Hippocampal formation (tissue), 2 donors: Measurements from ENCODE around the gene UNC80.
"Not testable (repeated sequence)": the region's sequence is repeated elsewhere in the genome, so short reads cannot be mapped to it uniquely, and the experiment has no call there.

Source experiments
- DNase-seq, 2 donors: peaks; one replicate each; lab custom pipeline; 2025; lab: John Stamatoyannopoulos, UW

Gene UNC80, protein sequence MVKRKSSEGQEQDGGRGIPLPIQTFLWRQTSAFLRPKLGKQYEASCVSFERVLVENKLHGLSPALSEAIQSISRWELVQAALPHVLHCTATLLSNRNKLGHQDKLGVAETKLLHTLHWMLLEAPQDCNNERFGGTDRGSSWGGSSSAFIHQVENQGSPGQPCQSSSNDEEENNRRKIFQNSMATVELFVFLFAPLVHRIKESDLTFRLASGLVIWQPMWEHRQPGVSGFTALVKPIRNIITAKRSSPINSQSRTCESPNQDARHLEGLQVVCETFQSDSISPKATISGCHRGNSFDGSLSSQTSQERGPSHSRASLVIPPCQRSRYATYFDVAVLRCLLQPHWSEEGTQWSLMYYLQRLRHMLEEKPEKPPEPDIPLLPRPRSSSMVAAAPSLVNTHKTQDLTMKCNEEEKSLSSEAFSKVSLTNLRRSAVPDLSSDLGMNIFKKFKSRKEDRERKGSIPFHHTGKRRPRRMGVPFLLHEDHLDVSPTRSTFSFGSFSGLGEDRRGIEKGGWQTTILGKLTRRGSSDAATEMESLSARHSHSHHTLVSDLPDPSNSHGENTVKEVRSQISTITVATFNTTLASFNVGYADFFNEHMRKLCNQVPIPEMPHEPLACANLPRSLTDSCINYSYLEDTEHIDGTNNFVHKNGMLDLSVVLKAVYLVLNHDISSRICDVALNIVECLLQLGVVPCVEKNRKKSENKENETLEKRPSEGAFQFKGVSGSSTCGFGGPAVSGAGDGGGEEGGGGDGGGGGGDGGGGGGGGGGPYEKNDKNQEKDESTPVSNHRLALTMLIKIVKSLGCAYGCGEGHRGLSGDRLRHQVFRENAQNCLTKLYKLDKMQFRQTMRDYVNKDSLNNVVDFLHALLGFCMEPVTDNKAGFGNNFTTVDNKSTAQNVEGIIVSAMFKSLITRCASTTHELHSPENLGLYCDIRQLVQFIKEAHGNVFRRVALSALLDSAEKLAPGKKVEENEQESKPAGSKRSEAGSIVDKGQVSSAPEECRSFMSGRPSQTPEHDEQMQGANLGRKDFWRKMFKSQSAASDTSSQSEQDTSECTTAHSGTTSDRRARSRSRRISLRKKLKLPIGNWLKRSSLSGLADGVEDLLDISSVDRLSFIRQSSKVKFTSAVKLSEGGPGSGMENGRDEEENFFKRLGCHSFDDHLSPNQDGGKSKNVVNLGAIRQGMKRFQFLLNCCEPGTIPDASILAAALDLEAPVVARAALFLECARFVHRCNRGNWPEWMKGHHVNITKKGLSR (N-terminal part only)

DNA sequence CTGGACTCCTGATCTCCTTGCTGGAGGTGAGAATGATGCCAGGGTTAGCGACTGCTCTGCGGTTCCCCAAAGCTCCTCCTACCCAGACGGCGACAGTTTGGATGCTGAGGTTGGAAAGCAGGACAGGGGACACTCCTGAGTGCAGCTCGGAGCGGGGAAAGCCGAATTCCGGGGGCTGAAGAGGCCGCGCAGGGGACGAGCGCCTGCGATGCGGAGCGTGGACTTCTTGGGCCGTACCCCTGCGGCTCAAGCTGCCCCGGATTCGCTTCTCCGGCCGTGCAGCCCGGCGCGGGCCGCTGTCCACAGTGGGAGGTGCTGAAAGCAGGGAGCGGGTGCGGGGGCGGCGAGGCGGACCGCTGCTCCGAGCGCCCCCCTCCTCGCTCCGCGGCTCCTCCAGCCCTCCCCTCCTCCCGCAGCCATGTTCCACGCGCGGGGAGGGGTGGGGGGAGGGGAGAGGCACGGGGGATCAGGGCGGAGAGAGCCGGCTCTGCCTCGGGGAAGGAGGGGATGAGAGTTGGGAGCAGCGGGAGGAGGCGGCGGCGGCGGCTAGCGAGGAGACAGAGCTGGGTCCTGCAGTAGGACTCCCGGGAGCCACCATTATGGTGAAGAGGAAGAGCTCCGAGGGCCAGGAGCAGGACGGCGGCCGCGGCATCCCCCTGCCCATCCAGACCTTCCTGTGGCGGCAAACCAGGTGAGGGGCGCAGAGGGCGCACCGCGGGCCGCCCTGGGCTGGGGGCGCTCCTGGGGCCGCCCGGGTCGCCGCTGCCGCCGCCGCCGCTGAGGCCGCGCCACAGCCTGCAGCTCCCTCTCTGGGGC lies at the start of gene UNC80:
TSS of gene UNC80 (plus strand) at position 359 of the 816 bp plus-strand sequence. CDS start at position 600, 241 bp downstream.
- DNase-seq, result peak; percentile 17 to 54

DNA sequence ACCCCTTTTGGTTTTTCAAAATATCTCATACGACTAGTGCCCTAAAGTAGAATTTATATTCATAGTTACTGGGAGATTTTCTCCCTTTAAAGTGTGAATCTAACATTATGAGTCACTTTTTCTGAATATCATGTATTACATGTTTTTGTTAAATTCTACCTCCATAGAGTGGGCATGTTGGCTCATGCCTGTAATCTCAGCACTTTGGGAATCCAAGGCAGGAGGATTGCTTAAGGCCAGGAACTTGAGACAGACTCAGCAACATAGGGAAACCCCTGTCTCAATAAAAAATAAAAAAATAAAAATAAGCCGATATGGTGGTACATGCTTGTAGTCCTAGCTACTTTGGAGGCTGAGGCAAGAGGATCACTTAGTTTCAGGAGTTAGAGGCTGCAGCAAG lies 45.3 kb upstream of the UNC80 start:
- no peak for DNase-seq

DNA sequence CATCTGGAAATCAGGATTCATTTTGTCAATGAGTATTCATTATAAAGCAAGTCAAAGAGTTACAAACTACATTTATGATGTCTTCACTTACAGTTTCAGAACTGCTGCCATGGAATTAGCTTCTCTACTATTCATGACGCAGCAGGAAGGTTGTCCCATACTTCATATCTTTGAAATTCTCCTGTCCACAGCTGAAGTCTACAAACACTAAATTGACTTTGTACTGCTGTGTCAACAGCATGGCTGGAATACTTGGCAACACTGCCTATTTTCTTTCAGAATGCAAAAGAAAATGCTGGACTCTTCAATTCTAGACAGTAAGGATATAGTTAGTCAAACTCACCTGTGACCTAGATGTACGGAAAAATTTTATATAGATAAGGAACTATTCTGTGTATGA lies 44.6 kb upstream of the UNC80 start:
- no peak for DNase-seq

DNA sequence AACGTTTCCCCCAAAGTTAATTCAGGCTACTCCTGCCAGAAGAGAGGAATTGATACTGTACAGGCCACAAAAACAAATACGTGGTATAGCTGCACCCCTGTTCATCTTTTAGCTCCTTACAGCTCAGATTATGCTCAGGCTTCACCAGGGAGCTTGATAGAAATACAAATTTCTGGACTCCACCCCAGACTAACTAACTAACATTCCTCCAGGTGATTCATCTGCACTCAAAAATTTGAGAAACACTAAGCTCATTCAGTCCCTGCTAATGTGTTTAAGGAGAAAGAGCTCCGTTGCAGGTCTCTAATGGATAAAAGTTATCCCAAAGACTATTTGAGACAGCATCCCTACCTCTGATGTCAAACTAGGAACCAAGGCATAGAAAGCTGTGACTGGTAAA lies 36.8 kb upstream of the UNC80 start:
- no peak for DNase-seq

DNA sequence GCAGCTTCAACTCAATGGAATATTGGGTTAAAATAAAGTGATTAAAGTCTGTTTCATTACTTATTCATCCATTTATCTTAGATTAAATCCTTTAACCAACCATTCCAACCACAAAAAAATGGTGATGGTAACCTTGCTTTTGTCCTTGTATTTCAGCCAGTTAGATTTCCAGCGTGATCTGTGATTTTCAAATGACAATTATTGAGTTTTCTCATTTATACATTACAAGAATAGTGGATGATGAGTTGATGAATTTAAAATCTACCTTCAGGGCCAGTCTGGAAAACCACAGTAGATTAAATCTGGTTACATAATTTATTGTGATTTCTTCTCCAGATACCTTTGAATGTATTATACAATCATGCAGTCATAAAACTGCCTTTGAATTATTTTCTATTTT lies 29.7 kb upstream of the UNC80 start:
- no peak for DNase-seq

DNA sequence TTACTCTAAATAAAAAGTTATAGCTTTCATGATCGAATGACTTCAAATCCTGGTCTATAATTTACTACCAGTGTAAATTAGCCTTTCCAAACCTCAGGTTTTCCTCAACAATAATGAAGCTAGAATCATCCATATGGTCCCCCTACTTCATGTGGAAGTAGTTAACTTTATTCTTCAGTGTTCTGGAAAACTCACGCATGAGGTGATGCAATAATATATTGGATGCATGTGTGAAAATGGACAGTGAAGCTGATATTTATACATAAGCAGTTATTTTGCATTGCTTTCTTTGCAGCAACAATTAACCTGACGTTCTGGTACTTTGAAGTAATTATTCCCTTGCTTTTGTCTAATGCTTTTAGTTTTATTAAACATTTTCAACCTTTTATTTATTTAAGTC lies 18.6 kb upstream of the UNC80 start:
- DNase-seq, result no peak

DNA sequence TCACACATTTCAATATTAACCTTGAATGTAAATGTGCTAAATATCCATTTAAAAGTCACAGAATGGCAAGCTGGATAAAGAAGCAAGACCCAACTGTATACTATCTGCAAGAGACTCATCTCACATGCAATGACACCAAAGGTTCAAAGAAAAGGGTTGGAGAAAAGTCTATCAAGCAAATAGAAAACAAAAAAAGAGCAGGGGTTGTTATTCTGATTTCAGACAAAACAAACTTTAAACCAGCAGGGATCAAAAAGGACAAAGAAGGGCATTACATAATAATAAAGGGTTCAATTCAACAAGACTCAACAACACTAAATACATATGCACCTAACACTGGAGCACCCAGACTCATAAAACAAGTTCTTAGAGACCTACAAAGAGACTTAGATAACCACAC lies 14.5 kb upstream of the UNC80 start:
- no peak for DNase-seq

DNA sequence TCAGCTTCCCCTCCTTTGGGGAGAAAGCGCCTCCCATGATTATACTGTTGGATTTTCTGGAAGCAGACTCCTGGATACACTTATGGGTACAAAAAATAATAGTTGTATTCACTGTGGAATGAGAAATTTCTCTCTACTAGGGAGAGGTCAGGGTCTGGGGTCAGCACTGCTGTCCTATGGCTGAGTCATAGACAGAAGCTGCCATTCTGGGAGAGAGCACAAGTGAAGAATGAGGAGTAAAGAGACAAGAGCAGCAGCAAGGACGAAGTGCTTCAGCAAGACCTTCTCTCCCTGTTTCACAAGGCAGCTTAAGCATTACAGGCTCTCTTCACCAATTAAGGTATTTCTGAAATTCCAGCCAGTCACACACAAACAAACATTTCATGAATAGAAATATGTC lies 10.1 kb upstream of the UNC80 start:
- DNase-seq, result no peak

DNA sequence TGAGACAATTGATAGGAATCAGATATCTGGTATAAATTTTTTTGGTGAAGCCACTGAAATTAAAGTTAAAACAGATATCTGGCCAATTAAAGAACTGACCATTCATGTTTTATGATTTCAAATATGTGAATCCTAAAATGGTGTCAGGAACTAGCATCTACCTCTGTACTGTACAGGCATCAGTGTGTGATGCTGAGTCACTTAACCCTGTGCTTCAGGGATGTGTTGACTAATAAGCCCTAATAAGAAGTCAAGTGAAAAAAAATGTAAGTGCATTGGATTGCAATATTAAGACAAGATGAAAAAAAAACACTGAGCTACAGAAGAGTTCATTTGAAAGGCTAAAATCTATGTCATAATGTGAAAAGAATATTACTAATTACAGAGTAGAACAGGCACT lies 9.1 kb upstream of the UNC80 start:
- DNase-seq, result no peak

DNA sequence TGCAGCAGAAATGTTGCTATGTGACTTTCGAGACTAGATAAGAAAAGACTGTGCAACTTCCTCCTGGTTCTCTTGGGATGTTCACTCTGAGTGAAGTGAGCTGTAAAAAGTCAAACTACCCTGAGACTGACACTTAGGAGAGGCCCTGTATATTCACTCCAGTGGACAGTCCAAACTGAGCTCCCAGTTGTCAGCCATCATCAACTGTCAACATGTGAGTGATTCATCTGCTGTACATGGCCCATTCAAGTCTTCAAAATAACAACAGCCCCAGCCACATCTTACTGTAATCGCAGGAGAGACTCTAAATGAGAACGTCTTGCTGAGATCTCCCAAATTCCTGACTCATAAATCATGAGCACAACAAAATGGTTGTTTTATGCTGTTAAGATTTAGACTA lies 8.5 kb upstream of the UNC80 start:
- DNase-seq, result no peak

DNA sequence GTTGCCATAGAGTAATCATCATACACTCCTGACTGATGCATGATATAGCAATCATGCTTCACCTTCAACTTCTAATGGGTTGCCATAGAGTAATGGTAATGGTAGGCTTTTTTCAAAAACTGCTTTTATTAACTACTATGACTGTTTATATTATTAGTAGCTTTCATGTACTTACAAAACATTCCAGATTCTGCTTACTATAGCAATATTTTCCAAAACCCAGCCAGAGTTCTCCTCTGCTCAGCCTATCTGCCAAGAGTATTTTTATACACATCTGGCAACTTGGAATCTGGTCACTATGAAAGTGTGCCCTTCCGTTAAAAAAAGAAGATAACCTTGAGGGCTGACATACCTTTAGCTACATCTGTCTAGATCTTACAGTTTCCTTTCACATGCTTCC lies 5.0 kb upstream of the UNC80 start:
- no peak for DNase-seq

DNA sequence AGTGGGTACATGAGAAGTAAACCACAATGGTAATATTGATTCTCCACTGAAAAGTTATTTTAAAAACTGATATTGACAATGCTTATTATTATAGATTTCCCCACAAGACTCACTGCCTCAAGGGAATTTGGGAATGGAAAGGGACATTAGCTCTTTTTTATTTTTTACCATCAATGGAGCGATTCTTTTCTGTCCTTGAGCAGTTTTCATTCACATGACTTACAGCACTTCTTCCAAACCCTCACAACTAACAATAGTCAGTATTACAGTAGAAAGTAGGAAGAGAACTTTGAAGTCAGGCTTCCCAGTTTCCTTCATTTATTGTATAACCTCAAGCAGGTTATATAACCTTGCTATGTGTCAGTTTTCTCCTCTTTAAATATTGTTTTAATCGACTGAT lies 4.3 kb upstream of the UNC80 start:
- no peak for DNase-seq

DNA sequence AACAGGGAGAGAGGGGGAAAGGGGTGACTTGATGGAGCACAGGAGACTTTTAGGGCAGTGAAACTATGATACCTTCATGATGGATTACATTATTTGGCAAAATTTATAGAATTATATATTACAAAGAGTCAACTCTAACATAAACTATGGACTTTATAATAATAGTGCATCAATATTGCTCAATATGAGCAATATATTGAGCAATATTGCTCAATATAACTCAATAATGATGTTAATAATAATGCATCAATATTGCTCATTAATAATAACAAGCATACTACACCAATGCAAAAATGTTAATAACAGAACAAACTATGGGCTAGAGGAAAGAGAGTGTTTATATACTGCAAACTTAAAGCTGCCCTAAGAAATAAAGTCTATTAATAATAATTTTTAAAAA lies 3.1 kb upstream of the UNC80 start:
- no peak for DNase-seq

DNA sequence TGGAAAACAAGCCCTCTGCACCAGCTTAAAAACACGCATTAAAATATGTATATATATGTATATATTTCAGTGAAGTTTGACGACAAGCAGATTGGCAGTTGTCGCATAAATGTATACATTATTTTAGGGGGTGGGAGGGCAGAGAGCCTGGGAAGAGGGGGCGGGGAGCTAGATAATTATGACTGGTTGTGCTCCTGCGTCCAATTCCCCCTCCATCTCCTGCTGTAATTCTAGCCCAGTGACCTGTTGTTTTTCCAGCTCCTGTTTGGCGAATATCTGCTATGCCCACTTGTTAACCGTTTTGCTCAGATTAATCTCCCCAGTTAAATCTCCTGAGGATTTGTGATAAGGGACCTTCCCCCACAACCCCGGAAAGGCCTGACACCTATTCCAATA lies 656 bp downstream of the UNC80 start:
- DNase-seq, result no peak

DNA sequence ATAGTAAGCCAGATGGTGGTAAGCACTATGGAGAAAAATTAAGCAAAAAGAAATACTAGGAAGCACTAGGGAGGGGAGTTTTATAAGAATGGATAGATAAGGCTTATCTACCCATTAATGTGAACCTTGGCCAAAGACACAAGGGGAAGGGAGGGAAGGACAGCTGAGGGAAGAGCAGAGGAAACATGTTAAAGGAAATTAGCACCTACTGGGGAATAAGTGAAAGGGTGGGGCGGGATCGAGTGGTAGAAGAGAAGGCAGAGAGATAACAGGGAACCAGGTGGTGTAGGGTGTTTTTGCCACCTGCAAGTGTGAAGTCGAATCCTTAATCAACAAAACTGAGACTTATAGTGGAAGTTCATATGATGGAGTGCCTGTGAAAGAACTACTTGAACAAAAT lies 1.7 kb downstream of the UNC80 start:
- DNase-seq, result no peak

DNA sequence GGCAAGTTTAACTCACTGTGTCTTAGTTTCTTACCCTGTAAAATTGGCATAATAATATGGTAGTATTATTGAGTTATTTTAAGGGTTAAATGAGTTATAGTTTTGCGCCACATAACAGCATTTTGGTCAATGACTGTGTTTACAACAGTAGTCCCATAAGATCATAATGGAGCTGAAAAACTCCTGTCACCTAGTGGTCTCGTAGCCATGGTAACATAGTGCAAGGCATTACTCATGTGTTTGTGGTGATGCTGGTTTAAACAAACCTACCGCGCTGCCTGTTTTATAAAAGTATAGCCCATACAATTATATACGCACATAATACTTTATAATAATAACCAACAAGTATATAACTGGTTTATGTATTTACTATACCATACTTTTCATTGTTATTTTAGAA lies 15.8 kb downstream of the UNC80 start:
- no peak for DNase-seq

DNA sequence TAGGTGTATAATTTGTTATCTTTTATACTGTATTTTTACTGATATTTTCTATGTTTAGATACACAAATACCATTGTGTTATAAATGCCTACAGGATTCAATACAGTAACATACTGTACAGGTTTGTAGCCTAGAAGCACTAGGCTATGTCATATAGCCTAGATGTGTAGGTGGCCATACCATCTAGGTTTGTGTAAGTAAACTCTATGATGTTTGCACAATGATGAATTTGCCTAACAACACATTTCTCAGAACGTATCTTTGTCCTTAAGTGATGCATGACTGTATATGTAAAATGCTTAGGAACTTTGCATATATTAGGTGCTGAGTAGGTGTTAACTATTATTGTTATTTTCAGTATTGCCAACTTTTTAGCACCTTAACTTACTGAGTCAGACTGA lies 17.3 kb downstream of the UNC80 start:
- DNase-seq, result no peak

DNA sequence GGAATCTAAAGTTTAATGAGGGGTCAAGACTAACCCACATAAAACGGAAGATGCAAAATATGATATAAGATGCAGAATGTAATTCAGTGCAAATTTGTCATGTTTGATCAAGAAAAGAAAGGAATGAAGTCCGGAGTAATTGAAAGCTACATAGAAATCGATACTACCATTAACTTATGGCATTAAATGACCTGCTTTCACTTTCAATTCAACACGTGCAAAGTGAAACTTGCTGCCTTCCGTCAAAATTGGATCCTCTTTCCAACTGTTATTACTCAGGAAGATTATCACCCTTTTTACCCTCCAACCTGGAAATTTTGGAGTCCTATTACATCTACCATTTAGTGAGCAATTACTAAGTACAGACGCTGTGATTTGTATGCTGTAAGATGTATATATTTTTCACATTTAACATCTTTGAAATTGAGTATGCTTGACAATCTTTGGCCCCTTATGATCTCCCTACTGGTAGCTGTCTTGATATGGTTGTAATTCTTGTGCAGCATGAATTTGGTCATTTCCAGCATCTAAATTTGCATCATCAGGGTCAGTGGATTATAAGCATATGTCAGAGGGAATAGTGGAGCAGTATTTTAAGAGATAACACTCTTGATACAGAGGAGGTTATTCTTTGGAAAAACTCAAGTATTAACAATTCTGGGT lies 18.6 kb downstream of the UNC80 start:
- DNase-seq, result no peak

DNA sequence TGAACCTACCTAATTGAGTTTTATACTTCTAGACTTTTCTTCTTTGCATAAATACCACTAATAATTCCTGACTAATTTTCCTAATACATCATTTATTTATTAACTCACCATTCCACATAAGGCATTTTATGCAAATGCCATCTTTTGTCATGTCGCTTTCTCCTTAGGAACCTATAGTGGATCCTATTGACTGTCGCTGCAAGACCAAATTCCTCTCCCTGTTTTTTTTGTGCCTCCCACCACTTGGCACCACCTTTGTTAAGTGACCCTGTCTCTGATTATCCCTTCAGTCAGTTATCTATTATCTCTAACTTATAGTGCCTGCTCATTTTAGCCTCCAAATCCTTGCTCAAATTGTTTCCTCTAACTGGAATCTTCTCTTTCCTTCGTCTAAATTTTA lies 19.5 kb downstream of the UNC80 start:
- no peak for DNase-seq

DNA sequence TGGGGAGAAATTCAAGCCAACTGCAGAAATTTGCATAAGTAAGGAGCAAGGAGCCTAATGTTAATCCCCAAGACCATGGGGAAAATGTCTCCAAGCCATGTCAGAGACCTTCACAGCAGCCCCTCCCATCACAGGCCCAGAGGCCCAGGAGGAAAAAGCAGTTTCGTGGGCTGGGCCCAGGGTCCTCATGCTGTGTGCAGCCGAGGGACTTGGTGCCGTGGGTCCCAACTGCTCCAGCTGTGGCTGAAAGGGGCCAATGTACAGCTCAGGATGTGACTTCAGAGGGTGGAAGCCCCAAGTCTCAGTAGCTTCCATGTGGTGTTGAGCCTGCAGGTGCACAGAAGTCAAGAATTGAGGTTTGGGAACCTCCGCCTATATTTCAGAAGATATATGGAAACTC lies 23.8 kb downstream of the UNC80 start:
- DNase-seq, result not testable (repeated sequence)

DNA sequence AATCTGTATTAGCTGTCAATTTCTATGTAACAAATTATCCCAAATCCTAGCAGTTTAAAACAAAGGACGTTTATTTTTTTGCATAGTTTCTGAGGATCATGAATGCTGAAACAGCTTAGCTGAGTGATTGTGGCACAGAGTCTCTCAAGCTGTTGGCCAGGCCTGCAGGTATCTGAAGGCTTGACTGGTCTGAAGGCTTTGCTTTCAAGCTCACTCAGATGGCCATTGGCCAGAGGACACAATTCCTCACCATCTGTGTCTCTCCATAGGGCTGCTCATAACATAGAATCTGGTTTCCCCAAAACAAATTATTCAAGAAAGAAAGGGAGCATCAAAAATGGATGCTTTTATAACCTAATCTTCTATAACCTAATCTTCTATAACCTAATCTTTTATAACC lies 33.7 kb downstream of the UNC80 start:
- no peak for DNase-seq
